ENCODE measurements around the gene CEP78. TPM values are rescaled to one million over a fixed set of nuclear protein-coding genes. Genes with fewer than 3 reads are reported as not detected.

Gene CEP78
- total and polyA plus RNA-seq, 12 donors: 1.7 to 5.7 (median 3.2) TPM

DNA sequence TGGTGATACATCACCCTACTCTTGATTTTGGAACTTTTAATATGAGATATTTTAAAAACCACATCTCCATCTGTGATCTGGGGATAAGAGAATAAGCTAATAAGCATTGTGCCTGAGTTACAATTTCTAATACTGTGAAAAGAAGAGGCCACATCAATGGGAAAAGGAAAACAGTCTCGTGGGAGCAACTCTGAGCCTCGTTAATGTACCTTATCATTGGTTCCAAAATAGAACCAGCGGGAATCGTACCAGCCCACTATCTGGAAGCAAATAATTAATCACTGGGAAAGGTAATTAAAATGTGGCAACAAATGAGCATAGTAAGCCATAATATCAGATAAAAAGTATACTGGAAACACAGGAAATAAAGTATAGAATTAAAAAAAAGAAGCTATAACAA, 28.0 kb upstream of the CEP78 start:
- TF ChIP-seq, protein P1, sequence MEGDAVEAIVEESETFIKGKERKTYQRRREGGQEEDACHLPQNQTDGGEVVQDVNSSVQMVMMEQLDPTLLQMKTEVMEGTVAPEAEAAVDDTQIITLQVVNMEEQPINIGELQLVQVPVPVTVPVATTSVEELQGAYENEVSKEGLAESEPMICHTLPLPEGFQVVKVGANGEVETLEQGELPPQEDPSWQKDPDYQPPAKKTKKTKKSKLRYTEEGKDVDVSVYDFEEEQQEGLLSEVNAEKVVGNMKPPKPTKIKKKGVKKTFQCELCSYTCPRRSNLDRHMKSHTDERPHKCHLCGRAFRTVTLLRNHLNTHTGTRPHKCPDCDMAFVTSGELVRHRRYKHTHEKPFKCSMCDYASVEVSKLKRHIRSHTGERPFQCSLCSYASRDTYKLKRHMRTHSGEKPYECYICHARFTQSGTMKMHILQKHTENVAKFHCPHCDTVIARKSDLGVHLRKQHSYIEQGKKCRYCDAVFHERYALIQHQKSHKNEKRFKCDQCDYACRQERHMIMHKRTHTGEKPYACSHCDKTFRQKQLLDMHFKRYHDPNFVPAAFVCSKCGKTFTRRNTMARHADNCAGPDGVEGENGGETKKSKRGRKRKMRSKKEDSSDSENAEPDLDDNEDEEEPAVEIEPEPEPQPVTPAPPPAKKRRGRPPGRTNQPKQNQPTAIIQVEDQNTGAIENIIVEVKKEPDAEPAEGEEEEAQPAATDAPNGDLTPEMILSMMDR (IDR thresholded peaks at IDR 0.05): no peak
- peaks cover 0 to 2% (median 0%) of the 10 kb centered on the region in 11 donors for H3K9me3 ChIP-seq
- 20 to 27% methylated on average over 4 of the region's 4 CpGs for WGBS, 2 donors
- no peak overlapping the region for H3K4me3 ChIP-seq
- ATAC-seq (no peak), DNase-seq (no peak)
- intact Hi-C loops (cut with DNase I): no loop called here
- no peaks in the 10 kb centered on the region for H3K36me3 ChIP-seq
- H3K27me3 ChIP-seq: no peaks in the 10 kb centered on the region
- H3K4me1 ChIP-seq: no peaks in the 10 kb centered on the region
- no peak overlapping the region for H3K27ac ChIP-seq

DNA sequence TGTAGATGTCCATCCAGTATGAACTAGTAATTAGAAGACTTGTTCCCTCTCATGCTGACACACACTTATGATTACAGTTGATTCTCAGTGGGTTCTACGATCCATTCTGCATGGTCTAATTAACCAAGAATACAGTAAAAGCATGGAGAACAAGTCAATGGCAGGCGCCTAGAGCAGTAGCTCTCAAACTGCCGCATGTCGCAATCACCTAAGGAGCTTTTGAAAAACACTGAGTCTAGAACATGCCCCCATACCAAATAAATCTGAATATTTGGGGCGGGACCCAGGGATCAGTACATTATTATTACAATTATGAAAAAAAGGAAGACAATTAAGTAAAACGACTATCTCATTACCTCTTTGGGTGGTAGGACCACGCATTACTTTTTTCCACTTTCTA, 26.7 kb upstream of the CEP78 start:
- no peak for ATAC-seq
- no peak for DNase-seq
- no peaks in the 10 kb centered on the region for H3K9me3 ChIP-seq
- H3K4me1 ChIP-seq: peaks cover 0 to 7% (median 0%) of the 10 kb centered on the region in 9 donors
- no peak overlapping the region for H3K27ac ChIP-seq
- no peak overlapping the region for H3K4me3 ChIP-seq
- no peaks in the 10 kb centered on the region for H3K36me3 ChIP-seq
- TF ChIP-seq, protein P1 (IDR thresholded peaks at IDR 0.05): no peak
- 86 to 96% methylated on average over 7 of the region's 7 CpGs for WGBS, 2 donors
- intact Hi-C loops (cut with DNase I): no loop called here
- H3K27me3 ChIP-seq: no peaks in the 10 kb centered on the region

DNA sequence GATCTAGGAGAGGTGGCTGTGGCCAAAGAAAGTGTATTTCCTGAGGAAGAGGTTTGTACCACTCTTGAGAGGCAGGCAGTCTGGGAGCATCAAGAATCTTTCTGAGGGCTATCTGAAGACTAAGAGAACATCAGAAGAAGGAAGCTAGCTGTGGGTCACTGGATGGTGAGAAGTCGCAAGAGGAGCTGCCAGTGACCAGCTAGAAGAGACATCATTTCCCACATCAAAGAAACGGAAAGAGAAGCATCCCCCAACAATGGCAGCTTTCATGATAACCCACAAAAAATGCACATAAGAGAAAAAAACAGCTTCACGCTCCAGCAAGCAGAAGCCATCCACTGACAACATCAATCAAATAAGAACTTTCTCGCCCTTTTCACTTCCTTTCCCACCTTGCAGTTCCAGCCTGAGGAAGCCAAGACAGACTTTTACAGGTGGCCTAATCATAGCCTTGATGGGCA, 25.0 kb upstream of the CEP78 start:
- Histone ChIP-seq H3K27ac (no peak overlapping the region), H3K36me3 (no peaks in the 10 kb centered on the region), H3K27me3 (no peaks in the 10 kb centered on the region), H3K4me1 (peaks cover 0 to 7% (median 0%) of the 10 kb centered on the region in 9 donors), H3K9me3 (no peaks in the 10 kb centered on the region), H3K4me3 (no peak overlapping the region)
- DNase-seq (no peak), ATAC-seq (no peak)
- WGBS, 2 donors: 84 to 85% methylated on average over 4 of the region's 4 CpGs
- TF ChIP-seq, protein P1 (IDR thresholded peaks at IDR 0.05): no peak
- intact Hi-C loops (cut with DNase I): no loop called here

DNA sequence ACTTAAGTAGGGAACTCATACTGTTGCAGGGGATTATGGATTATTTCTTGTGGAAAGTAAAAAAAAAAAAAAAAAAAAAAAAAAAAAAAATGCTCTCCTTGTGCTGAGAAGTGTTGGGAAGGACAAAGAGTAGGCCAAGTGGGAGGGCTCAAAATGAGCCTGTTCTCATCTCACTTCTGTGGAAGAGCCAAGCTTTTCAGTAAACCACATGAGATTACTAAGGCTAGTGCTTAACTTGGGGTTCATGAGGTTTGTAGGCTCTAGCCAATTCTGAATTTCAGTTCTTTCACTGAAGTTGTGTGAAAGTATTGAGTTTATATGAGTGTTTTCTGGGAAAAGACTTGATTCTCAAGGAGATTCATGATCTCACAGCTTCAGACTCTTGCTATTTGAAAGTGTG, 23.0 kb upstream of the CEP78 start:
- Histone ChIP-seq H3K4me3 (no peak overlapping the region), H3K27me3 (no peaks in the 10 kb centered on the region), H3K4me1 (peaks cover 0 to 7% (median 0%) of the 10 kb centered on the region in 9 donors), H3K27ac (no peak overlapping the region), H3K9me3 (no peaks in the 10 kb centered on the region), H3K36me3 (no peaks in the 10 kb centered on the region)
- no peak for ATAC-seq
- intact Hi-C loops (cut with DNase I): no loop called here
- DNase-seq: no peak
- TF ChIP-seq, protein P1 (IDR thresholded peaks at IDR 0.05): no peak

Measured in heart right ventricle (tissue), 16 donors.